Activated CD8-positive, alpha-beta memory T cell treated with anti-CD3 and anti-CD28 coated beads, Interleukin-2, amount 50 U/mL, for 1 hour (primary cell): ENCODE results near the gene TSHZ2.

Experiments used
- DNase-seq: peaks from one replicate; pipeline ENCODE4 v3.0.0-alpha.2; 2020; ENCODE audit errors: extremely low read depth

TSHZ2 gene

GRCh38 chr20:53030061-53030460 is 57.9 kb downstream of the TSHZ2 start:
- no peak for DNase-seq

- DNase-seq: no peak
Observed at GRCh38 chr20:53032046-53032445, 59.9 kb downstream of the TSHZ2 start.

GRCh38 chr20:53032478-53032932 is 60.3 kb downstream of the TSHZ2 start:
- DNase-seq: no peak

- no peak for DNase-seq
Observed at GRCh38 chr20:53033176-53033575, 61.0 kb downstream of the TSHZ2 start.

- DNase-seq: no peak
Observed at GRCh38 chr20:53034899-53035298, 62.7 kb downstream of the TSHZ2 start.

- no peak for DNase-seq
Observed at GRCh38 chr20:53036992-53037391, 64.8 kb downstream of the TSHZ2 start.

GRCh38 chr20:53037621-53038020 is 65.5 kb downstream of the TSHZ2 start:
- DNase-seq: no peak

GRCh38 chr20:53038299-53038698 is 66.1 kb downstream of the TSHZ2 start:
- DNase-seq: no peak

- no peak for DNase-seq
Observed at GRCh38 chr20:53040693-53041589, 68.8 kb downstream of the TSHZ2 start.

- no peak for DNase-seq
Observed at GRCh38 chr20:53042521-53042920, 70.4 kb downstream of the TSHZ2 start.

GRCh38 chr20:53044296-53044695 is 72.1 kb downstream of the TSHZ2 start:
- DNase-seq: no peak

- DNase-seq: no peak
Observed at GRCh38 chr20:53045941-53046340, 73.8 kb downstream of the TSHZ2 start.

GRCh38 chr20:53047203-53047602 is 75.0 kb downstream of the TSHZ2 start:
- DNase-seq: no peak

- DNase-seq: no peak
Observed at GRCh38 chr20:53048387-53048786, 76.2 kb downstream of the TSHZ2 start.

GRCh38 chr20:53050338-53050737 is 78.2 kb downstream of the TSHZ2 start:
- no peak for DNase-seq

GRCh38 chr20:53052380-53052779 is 80.2 kb downstream of the TSHZ2 start:
- no peak for DNase-seq

GRCh38 chr20:53053595-53053994 is 81.4 kb downstream of the TSHZ2 start:
- DNase-seq: no peak

- DNase-seq: no peak
Observed at GRCh38 chr20:53055367-53056067, 83.4 kb downstream of the TSHZ2 start.

- no peak for DNase-seq
Observed at GRCh38 chr20:53057579-53057978, 85.4 kb downstream of the TSHZ2 start.

GRCh38 chr20:53059848-53060247 is 87.7 kb downstream of the TSHZ2 start:
- DNase-seq: no peak

GRCh38 chr20:53061192-53062108 is 89.3 kb downstream of the TSHZ2 start:
- no peak for DNase-seq

- no peak for DNase-seq
Observed at GRCh38 chr20:53064935-53065334, 92.8 kb downstream of the TSHZ2 start.
